GM18861 (cell line): ENCODE measurements around the gene FOXN4.

ENCODE experiments used
- ATAC-seq: cut with Tn5 transposase; IDR thresholded peaks from one replicate; pipeline ENCODE4 v1.9.1; 2021; ENCODE audit not compliant: unreplicated experiment

FOXN4 gene

DNA sequence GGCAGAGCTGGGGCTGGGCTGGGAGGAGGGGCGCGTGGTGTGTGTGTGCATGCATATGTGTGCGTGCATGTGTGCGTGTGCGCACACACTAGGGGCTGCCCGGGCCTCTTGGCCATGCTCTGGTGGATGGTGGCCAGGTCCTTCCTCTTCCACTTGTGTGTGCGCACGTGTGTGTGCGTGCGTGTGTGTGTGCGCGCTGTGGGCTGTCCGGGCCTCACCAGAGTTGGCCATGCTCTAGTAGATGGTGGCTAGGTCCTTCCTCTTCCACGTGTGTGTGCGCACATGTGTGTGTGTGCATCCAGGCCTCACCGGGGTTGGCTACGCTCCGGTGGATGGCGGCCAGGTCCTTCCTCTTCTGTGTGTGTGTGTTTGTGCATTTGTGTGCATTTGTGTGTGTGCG is 24.7 kb downstream of the FOXN4 start:
- no peak for ATAC-seq

DNA sequence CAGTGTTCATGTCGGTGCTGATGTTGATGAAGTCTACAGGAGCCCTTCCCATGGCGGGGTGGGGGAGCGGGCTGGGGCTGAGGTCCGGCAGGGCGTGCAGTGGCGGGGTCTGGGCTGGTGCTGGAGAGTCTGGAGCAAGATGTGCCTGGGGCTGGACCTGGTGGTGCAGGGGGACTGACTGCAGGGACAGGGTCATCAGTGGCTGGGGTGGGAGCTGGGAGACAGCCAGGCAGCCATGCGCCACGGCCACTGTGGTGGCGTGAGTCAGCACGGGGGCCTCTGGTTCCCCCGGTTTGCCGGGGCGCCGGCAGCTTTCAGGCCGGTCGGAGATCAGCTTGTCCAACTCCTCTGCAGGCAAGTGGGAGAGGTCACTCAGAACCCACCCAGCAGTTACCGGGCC is 27.6 kb downstream of the FOXN4 start:
- no peak for ATAC-seq

DNA sequence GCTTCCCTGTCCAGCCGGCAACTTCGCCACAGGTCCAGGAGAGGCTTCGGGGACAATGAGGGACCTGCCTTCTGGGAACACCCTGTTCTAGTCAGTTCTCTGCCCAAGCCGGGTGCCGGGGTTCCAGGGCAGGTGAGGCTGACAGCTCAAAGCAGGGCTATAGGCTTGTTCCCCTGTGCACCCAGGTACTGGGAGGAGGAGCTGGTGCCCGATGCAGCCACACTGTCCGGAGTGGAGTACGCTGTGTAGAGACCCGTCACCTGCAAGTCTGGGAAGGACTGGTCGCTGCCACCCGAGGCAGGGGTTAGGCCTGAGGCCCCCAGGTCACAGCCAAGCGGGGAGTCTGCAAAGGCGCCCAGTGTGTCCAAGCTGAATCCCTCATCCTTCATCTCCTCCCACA is 29.6 kb downstream of the FOXN4 start:
- no peak for ATAC-seq

DNA sequence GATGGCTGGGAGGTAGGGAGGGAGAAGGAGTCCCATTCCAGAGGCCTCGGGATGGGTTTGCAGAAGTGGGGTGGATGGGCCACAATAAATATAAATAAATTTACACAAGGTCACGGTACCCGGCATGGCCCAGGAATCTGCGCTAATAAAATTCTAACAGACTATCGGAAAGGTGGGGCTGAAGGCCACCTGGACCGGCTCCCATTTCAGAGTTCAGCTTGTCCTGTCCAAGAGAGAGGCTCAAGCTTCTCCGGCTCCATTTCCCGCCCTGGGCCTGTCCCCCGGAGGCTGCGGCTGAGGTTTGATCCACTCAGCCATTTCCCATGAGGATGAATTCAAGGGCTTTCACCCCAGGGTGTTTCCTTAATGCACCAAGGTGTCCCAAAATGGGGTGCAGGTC is 30.2 kb downstream of the FOXN4 start:
- no peak for ATAC-seq

DNA sequence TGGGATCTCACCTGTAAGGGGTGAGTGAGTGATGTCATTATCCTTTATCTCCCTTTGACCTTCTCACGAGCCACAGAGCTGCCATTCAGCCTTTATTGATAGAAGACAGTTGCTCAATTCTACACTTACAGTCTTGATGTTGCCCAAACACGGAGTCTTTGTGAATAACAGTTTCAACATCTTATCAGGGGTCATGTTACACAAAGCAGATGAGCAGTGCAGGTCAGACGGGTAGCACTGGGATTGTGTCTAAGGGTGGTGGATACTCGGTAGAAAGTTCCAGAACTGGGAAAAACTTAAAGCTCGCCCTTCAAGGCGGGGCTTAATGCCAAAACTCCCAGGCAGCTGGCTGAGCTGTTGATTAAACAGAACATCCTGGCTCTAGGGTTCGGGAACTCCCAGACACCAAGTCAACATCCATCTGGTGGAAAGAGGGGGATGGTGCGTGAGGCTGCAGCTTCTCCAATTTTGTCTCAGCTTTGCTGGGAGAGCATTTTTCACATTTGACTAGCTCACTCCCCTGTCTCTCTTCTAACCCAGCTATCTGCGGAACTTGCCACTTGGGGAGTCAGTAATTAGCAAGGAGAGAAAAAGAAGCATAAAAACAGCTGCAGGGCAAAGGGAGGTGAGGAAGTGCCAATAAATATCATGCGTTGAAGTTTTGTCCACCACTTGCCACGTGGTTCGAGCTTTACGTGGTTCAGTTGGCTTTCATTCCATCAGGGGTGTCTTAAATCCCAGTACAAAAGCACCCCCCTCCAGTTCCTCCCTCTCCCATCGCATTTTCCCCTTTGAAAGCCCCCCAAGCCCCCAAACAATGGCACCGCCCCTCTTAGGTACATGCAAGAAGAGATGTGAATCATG is 31.0 kb downstream of the FOXN4 start:
- ATAC-seq, result no peak

DNA sequence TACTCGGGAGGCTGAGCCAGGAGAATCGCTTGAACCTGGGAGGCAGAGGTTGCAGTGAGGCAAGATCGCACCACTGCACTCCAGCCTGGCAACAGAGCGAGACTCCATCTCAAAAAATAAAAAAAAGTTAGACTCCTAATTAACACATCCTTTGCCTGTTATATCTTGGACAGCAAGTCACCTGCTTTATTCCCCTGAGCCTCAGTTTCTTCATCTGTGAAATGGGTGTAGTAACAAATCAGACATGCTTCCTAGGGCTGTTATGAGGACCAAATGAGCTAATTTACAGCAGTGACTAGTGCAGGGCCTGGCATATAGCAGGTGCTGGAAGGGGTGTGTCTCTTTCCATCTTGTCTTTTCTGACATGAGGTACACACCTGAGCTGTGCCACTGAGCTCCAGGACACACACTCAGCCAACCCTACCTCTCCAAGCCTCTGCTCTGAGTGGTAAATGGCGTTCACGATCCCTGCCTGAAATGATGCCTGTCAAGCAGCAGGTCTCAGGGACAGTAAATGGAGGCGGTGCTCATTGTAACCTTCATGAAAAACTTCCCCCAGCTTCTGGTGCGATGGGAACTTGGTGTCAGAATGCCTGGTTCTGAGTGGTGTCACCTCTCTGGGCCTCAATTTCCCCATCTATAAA is 31.7 kb downstream of the FOXN4 start:
- no peak for ATAC-seq

DNA sequence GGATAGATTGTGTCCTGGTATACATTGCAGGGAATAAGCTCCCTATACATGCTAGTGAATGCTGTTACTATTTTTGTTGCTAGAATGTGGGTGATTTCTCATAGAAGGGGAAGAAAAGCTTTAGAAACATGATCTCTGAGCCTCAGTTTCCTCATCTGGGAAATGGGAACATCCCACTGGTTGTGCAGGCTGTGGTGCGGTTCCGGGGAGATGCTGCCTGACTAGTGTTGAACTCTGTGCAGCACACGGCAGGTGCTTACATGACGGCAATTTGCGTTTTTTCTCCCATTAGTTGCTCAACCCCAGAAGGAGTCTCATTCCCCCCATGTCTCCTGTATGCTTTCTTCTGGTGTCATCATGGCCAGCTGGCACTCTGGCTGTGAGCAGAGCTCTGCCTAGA is 32.9 kb downstream of the FOXN4 start:
- ATAC-seq, result no peak

DNA sequence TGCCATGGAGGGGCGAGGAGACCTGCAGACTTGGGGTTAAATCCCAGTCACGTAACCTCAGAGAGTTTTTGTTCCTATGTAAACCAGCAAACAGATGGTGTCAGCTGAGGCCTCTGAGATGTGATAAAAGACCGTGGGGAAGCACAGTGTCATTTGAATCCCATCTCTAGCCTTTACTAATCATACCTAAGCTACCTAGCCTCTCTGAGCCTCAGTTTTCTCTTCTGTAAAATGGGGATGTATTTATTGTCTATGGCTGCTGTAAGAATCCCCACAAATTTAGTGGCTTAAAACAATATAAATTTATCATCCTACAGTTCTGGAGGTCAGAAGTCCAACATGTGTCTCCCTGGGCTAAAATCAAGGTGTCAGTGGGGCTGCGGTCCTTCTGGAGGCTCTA is 33.9 kb downstream of the FOXN4 start:
- ATAC-seq, result no peak

DNA sequence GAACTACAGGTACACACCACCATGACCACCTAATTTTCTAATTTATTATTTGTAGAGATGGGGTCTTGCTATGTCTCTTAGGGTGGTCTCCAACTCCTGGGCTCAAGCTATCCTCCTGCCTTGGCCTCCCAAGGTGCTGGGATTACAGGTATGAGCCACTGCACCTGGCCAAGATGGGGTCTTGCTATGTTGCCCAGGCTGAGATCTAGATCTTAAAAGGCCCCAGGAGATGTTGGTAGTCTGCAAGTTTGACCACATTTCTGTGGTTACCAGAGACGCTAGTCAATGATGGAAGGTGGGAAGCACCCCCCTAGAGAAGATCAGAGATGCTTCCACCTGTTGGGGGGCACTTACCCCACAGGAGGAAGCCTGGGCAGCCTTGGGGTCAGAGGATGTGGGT is 34.7 kb downstream of the FOXN4 start:
- ATAC-seq, result no peak

DNA sequence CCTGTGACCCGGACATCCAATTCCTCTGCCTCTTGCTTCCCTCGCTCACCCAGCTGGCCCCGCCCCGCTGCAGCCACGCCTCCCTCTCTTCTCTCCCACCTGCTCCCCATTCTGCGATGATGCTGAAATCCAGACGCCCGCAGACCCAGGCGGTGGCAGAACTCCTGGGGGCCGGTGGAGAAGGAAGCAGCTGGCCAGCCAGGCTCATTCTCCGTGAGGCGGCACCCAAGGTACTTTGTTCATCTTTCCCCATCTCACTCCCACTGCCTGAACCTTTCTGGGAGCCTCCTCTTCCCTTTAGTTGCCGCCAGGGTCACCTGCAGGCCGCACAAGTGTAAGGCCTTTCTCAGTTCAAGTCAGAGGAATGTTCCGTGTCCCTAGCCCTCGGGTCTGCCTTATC is 35.7 kb downstream of the FOXN4 start:
- no peak for ATAC-seq

DNA sequence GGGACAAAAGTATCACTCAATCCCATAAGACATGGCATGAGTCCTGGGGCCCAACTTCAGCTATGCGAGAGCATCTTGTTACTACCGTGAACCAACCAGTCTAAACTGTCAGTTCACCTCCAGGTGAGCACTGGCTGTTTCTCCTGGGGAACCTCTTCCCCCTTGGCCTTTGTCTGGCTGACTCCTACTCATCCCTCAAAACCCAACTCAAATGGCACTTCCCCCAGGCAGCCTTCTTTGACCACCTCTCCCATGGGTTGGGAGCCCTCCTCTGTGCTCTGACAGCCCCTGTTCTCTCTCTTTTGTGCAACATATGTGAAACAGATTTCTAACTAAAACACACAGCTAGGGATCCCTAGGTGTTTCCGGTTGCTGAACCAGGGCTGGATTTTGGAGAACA is 37.7 kb downstream of the FOXN4 start:
- ATAC-seq, result no peak

DNA sequence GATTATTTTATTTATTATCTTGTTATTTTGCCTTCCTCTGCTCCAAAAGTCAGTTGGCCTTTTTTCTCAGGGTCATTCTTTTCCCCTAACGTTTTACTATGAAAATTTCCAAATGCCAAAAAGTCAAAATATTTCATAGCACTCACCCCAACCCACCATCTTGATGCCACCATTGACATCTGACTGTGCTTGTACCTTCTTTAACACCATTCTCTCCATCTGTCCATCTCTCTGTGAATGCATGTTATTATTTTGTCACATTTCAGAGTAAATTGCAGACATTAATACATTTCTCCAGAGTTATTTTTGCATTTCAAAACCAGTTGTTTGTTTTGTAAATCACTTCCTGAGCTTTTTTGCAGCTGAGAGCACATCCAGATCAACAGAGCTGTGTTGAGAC is 38.6 kb downstream of the FOXN4 start:
- no peak for ATAC-seq

DNA sequence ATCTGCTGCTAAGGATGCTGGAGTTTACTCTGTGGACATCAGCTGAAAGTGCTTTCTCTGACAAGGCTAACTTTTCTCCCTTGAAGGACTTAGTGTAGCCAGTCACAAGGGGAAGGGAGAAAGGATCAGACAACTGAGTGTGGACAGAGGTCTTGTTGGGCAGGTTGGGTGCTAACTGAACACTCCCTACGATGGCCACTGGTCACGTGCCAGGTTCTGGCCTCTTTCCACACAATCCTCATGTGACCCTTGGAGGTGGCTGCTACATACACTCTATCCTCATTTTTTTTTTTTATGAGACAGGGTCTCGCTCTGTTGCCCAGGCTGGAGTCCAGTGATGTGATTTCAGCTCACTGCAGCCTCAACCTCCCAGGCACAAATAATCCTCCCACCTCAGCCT is 39.7 kb downstream of the FOXN4 start:
- no peak for ATAC-seq

DNA sequence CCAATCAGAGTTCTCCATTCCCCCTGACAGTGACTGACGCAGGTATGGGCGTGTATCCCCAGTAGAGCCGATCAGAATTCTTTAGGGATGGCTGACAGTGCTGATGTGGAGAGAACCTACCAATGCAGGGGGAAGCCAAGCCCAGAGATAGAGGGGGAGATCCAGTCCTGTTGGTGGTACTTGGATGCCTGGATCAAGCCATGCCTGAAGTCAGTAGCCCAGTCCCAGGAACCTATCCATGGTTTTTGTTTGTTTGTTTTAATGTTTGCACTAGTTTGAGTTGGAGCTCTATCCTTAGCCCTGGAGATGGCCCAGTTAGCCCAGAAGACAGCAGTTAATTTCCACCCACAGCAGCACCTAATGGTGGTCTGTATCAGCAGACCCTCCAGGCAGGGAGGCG is 40.2 kb downstream of the FOXN4 start:
- ATAC-seq, result no peak

DNA sequence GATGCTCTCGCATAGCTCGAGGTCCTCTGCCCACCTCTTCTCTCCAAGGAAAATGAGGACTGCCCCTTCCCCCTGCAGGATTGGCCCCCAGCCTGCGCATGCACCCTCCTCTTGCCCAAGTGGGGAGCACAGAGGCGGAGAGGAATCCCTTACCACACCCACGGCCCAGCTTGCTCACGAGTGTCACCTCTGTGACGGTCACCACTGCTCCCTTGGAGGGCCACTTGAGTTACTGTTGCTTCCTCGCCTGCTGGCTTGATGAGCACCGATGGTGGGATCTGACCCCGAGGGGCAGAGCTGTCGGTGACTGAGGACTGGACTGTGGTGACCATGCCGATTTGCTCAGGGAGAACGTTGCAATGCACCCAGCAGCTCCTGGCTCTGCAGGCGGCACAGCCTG is 41.7 kb downstream of the FOXN4 start:
- ATAC-seq, result no peak

DNA sequence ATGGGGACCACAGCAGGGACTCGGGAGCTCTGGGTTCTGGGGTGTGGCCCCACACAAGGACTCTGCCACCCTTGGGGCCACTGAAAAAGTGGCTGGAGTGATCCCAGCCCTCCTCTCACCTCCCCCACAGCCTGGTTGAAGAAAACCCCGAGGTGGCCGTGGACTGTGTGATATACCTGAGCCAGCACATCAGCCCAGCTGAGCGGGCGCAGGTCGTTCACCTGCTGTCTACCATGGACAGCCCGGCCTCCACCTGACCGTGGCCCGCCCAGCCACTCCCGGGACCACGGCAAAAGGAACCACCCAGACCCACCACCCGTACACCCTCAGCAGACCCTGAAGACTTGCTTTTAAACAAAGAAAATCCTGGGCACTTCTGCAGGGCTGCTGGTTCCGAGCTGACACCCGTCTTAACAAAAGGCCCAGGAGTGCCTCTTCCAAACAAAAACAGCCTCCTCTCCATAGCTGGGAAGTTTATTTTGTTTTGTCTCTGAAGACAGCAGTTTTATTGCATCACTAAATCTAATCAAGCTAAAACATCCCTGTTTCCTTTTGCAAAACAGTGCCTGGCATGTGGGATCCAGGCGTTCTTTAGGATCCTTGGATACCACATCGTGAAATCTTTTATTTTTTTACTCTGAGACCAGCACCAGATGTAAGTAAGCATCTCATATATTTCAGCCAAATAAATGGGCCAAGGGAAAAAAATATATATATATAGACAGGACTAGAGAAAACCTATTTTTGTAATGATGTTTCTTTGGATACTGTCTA is 42.8 kb downstream of the FOXN4 start:
- no peak for ATAC-seq

DNA sequence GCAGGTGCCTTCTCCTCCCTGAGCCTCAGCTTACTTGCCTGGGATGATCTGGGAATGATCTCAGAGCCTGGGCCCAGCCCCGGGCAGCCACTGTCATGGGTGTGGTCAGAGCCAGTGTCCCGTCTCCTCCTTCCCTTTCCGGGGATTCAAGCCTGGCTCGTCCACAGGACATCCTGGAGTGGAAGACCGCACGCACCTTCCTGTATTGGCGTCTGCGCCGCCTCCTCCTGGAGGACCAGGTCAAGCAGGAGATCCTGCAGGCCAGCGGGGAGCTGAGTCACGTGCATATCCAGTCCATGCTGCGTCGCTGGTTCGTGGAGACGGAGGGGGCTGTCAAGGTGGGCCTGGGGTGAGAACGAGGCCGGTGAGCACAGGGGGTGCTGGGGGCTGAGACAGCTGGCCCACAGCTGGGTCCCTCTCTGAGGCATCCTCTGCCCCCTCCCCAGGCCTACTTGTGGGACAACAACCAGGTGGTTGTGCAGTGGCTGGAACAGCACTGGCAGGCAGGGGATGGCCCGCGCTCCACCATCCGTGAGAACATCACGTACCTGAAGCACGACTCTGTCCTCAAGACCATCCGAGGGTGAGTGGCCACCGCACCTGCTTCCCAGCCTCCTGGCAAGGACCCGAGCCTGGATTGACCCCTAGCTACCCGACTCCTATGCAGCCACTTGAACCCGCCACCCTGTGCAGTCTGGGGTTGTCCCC is 44.0 kb downstream of the FOXN4 start:
- ATAC-seq, result no peak

DNA sequence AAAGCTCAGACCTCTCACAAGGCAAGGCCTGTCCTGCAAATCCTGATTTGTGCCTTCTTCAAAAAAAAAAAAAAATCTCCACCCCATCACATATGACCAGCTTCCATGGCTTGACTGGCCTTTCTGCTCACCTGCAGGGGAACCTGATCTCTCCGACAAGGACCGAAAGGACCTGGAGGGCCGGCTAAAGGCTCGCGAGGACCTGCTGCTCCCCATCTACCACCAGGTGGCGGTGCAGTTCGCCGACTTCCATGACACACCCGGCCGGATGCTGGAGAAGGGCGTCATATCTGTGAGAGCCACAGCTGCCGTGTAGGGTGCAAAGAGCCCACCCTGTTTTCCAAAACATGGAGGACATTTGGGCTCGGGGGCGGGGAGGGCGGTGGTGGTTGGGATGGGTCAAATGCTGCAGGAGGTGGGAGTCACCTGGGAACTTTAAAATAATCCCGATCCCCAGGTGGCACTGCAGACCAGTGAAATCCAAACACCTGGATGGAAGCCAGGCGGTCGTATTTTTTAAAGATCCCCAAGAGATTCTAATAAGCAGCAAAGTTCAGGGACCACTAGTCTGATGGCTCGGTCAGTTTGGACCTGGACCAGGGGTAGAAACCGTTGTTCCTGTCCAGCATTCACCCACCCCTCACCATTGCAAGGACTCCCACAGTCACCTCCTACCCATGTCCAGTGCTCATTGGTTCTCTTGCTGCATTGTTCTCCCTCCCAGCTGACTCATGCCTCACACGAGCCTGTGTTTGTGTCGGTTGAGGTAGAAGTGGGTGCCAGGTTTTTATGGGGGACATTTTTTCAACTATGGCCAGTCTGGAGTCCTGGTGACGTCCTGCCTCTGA is 44.8 kb downstream of the FOXN4 start:
- ATAC-seq, result no peak

DNA sequence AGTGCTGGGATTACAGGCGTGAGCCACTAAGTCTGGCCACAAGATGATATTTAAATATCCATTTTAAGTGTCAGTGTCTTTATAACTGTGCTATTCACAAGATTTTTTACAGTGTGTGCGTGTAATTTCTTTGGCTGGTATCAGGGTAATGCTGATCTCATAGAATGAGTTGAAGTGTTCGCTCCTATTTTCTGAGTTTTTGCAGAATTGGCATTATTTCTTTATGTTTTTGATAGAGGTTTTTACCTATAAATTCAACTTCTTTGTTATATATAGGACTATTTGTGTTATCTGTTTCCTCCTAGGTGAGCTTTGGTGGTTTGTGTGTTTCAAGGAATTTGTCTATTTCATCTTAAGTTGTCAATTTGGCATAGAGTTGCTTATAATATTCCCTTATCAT is 45.6 kb downstream of the FOXN4 start:
- no peak for ATAC-seq

DNA sequence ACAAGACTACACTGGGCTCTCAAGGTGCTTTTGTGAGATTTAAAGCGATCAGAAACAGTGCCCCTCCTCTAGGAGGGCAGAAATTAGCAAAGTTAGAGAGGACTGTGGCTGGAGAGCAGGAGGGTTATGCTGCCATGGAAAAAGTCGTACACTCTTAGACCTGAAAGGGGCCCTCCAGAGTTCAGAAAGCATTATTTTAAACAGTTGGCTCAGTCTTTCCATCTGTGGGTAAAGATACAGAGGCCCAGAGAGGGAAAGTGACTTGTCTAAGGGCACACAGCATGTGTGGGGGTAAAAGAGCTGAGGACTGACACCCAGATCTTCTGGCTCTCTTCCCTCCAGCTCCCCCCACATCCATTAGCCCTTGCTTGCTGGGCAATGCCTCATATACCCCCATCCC is 47.1 kb downstream of the FOXN4 start:
- no peak for ATAC-seq
